Nephron (organoid): Measurements from ENCODE around the gene MKRN1.

Experiments
- H3K27ac Mint-ChIP-seq, 3 experiments: 2 replicates each; pipeline ENCODE4 v1.8.0; 2020; ENCODE audit warnings: mixed read lengths in 3 of 3, mild to moderate bottlenecking in 2 of 3, moderate library complexity in 1 of 3
- H3K27me3 Mint-ChIP-seq: 2 replicates; pipeline ENCODE4 v1.8.0; 2021; ENCODE audit warnings: low read depth, mild to moderate bottlenecking, moderate library complexity, mixed read lengths
- H3K36me3 Mint-ChIP-seq: 2 replicates; pipeline ENCODE4 v1.8.0; 2020; ENCODE audit warnings: low read depth, mixed read lengths
- H3K4me1 Mint-ChIP-seq: 2 replicates; pipeline ENCODE4 v1.8.0; 2020; ENCODE audit warnings: mixed read lengths
- H3K4me3 Mint-ChIP-seq, 3 experiments: 2 replicates each; pipeline ENCODE4 v1.8.0; 2020; ENCODE audit warnings: mild to moderate bottlenecking in 3 of 3, mixed read lengths in 3 of 3, moderate library complexity in 2 of 3
- H3K9me3 Mint-ChIP-seq: 2 replicates; pipeline ENCODE4 v1.8.0; 2020; ENCODE audit warnings: mixed read lengths
- CTCF ChIP-seq, 3 experiments: fragments of 200-600 bp; sonication (generic); IDR thresholded peaks; one replicate each; pipeline ENCODE4 v1.5.0; 2021; ENCODE audit warnings: antibody characterized with exemption in 3 of 3; ENCODE audit not compliant: unreplicated experiment in 3 of 3

The MKRN1 gene

GRCh38 chr7:140451716-140452115 lies 27.6 kb downstream of the MKRN1 start:
- H3K36me3 Mint-ChIP-seq = peaks cover 51% of the 10 kb centered on the region
- TF ChIP-seq CTCF (IDR thresholded peaks at IDR 0.05; ENCODE audit: unreplicated experiment in 3 of 3) = no peak
- no peak overlapping the region for H3K4me3 Mint-ChIP-seq
- H3K27me3 Mint-ChIP-seq = no peaks in the 10 kb centered on the region
- H3K9me3 Mint-ChIP-seq = no peaks in the 10 kb centered on the region
- H3K4me1 Mint-ChIP-seq = peaks cover 7% of the 10 kb centered on the region
- H3K27ac Mint-ChIP-seq = no peak overlapping the region

- peaks cover 26% of the 10 kb centered on the region for H3K36me3 Mint-ChIP-seq
- no peaks in the 10 kb centered on the region for H3K9me3 Mint-ChIP-seq
- TF ChIP-seq CTCF (IDR thresholded peaks at IDR 0.05; ENCODE audit: unreplicated experiment in 3 of 3) = no peak
- no peaks in the 10 kb centered on the region for H3K4me1 Mint-ChIP-seq
- H3K27me3 Mint-ChIP-seq = no peaks in the 10 kb centered on the region
- H3K4me3 Mint-ChIP-seq = no peak overlapping the region
- H3K27ac Mint-ChIP-seq = no peak overlapping the region
Observed at GRCh38 chr7:140448781-140449480, 30.4 kb downstream of the MKRN1 start.

GRCh38 chr7:140447841-140448240 lies 31.5 kb downstream of the MKRN1 start:
- Mint-ChIP-seq H3K36me3 (peaks cover 21% of the 10 kb centered on the region), H3K4me3 (no peak overlapping the region), H3K9me3 (no peaks in the 10 kb centered on the region), H3K4me1 (no peaks in the 10 kb centered on the region), H3K27me3 (no peaks in the 10 kb centered on the region), H3K27ac (no peak overlapping the region)
- no peak for TF ChIP-seq CTCF (IDR thresholded peaks at IDR 0.05; ENCODE audit: unreplicated experiment in 3 of 3)

- no peak overlapping the region for H3K27ac Mint-ChIP-seq
- H3K4me1 Mint-ChIP-seq = no peaks in the 10 kb centered on the region
- H3K4me3 Mint-ChIP-seq = no peak overlapping the region
- peaks cover 10% of the 10 kb centered on the region for H3K36me3 Mint-ChIP-seq
- no peaks in the 10 kb centered on the region for H3K27me3 Mint-ChIP-seq
- no peak for TF ChIP-seq CTCF (IDR thresholded peaks at IDR 0.05; ENCODE audit: unreplicated experiment in 3 of 3)
- H3K9me3 Mint-ChIP-seq = no peaks in the 10 kb centered on the region
Observed at GRCh38 chr7:140446467-140446866, 32.8 kb downstream of the MKRN1 start.

GRCh38 chr7:140441519-140441918 lies 37.8 kb downstream of the MKRN1 start:
- no peaks in the 10 kb centered on the region for H3K27me3 Mint-ChIP-seq
- H3K36me3 Mint-ChIP-seq = peaks cover 5% of the 10 kb centered on the region
- H3K4me3 Mint-ChIP-seq = no peak overlapping the region
- TF ChIP-seq CTCF (IDR thresholded peaks at IDR 0.05; ENCODE audit: unreplicated experiment in 3 of 3) = no peak
- H3K4me1 Mint-ChIP-seq = no peaks in the 10 kb centered on the region
- no peak overlapping the region for H3K27ac Mint-ChIP-seq
- no peaks in the 10 kb centered on the region for H3K9me3 Mint-ChIP-seq

GRCh38 chr7:140440593-140440992 lies 38.7 kb downstream of the MKRN1 start:
- Mint-ChIP-seq H3K27me3 (no peaks in the 10 kb centered on the region), H3K4me3 (no peak overlapping the region), H3K27ac (no peak overlapping the region), H3K36me3 (peaks cover 5% of the 10 kb centered on the region), H3K9me3 (no peaks in the 10 kb centered on the region), H3K4me1 (no peaks in the 10 kb centered on the region)
- no peak for TF ChIP-seq CTCF (IDR thresholded peaks at IDR 0.05; ENCODE audit: unreplicated experiment in 3 of 3)
